ENCODE data around the gene PRSS2. TPM values are rescaled to one million over a fixed set of nuclear protein-coding genes. Genes with fewer than 3 reads are reported as not detected.

The PRSS2 gene
- total RNA-seq, 1 experiment from 2014 or later: 22.4 TPM

GRCh38 chr7:142806957-142807356 is 36.2 kb downstream of the PRSS2 start:
- Histone ChIP-seq H3K27ac (ENCODE audit: low read length) (no peak overlapping the region), H3K36me3 (ENCODE audit: control insufficient read depth, insufficient read depth, low read length) (no peaks in the 10 kb centered on the region), H3K9me3 (ENCODE audit: control insufficient read depth, insufficient read depth, low read depth, low read length) (no peaks in the 10 kb centered on the region), H3K4me1 (ENCODE audit: control insufficient read depth, insufficient read depth, low read length) (no peaks in the 10 kb centered on the region), H3K4me3 (ENCODE audit: low read depth in 2 of 2, low read length in 2 of 2) (no peak overlapping the region), H3K27me3 (ENCODE audit: control insufficient read depth, insufficient read depth, low read length) (peaks cover 12% of the 10 kb centered on the region)
- ATAC-seq (no peak), DNase-seq (ENCODE audit: low read depth, low spot score) (no peak)
- POLR2A ChIA-PET: no interaction called here
- CTCF ChIA-PET: interaction anchor here (0.6 kb wide), 1 partner anchor 175 kb away, joined by 3 read pairs; no protein-coding TSS in a partner anchor
- no TSS peak for BruUV-seq (replicated peaks)
- TF ChIP-seq POLR2AphosphoS5 (IDR thresholded peaks at IDR 0.05; ENCODE audit: low read depth, low read length) (no peak), TCF7L2 (IDR thresholded peaks at IDR 0.05; ENCODE audit: low read depth, low read length) (no peak)
- in situ Hi-C loops (cut with HindIII; ENCODE audit: low pct_unique_long_range_greater_than_20kb, low sequenced_read_pairs): no loop called here
- intact Hi-C loops (cut with micrococcal nuclease; ENCODE audit: unreplicated experiment): no loop called here

GRCh38 chr7:142807855-142808460 is 37.2 kb downstream of the PRSS2 start:
- BruUV-seq (replicated peaks): no TSS peak
- no peaks in the 10 kb centered on the region for H3K9me3 ChIP-seq (ENCODE audit: control insufficient read depth, insufficient read depth, low read depth, low read length)
- CTCF ChIA-PET: no interaction called here
- in situ Hi-C loops (cut with HindIII; ENCODE audit: low pct_unique_long_range_greater_than_20kb, low sequenced_read_pairs): no loop called here
- peaks cover 9% of the 10 kb centered on the region for H3K27me3 ChIP-seq (ENCODE audit: control insufficient read depth, insufficient read depth, low read length)
- ATAC-seq (no peak), DNase-seq (ENCODE audit: low read depth, low spot score) (peak; percentile 57)
- no peak overlapping the region for H3K27ac ChIP-seq (ENCODE audit: low read length)
- no peak overlapping the region for H3K4me3 ChIP-seq (ENCODE audit: low read depth in 2 of 2, low read length in 2 of 2)
- no peak for TF ChIP-seq REST (IDR thresholded peaks at IDR 0.05; ENCODE audit: insufficient read depth in 1 of 2, low read depth in 2 of 2, low read length in 1 of 2)
- TF ChIP-seq SIN3A (IDR thresholded peaks at IDR 0.05; ENCODE audit: borderline replicate concordance, insufficient read depth, low read depth, low read length): no peak
- no peak for TF ChIP-seq TCF7L2 (IDR thresholded peaks at IDR 0.05; ENCODE audit: low read depth, low read length)
- no peak for TF ChIP-seq CTCF (IDR thresholded peaks at IDR 0.05)
- no peak for TF ChIP-seq POLR2AphosphoS5 (IDR thresholded peaks at IDR 0.05; ENCODE audit: low read depth, low read length)
- H3K4me1 ChIP-seq (ENCODE audit: control insufficient read depth, insufficient read depth, low read length): no peaks in the 10 kb centered on the region
- intact Hi-C loops (cut with micrococcal nuclease; ENCODE audit: unreplicated experiment): no loop called here
- H3K36me3 ChIP-seq (ENCODE audit: control insufficient read depth, insufficient read depth, low read length): no peaks in the 10 kb centered on the region
- POLR2A ChIA-PET: no interaction called here

GRCh38 chr7:142808461-142808801 is 37.7 kb downstream of the PRSS2 start:
- CTCF ChIA-PET: no interaction called here
- peaks cover 9% of the 10 kb centered on the region for H3K27me3 ChIP-seq (ENCODE audit: control insufficient read depth, insufficient read depth, low read length)
- no peaks in the 10 kb centered on the region for H3K4me1 ChIP-seq (ENCODE audit: control insufficient read depth, insufficient read depth, low read length)
- no TSS peak for BruUV-seq (replicated peaks)
- POLR2A ChIA-PET: no interaction called here
- H3K27ac ChIP-seq (ENCODE audit: low read length): no peak overlapping the region
- TF ChIP-seq POLR2AphosphoS5 (IDR thresholded peaks at IDR 0.05; ENCODE audit: low read depth, low read length) (no peak), REST (IDR thresholded peaks at IDR 0.05; ENCODE audit: insufficient read depth in 1 of 2, low read depth in 2 of 2, low read length in 1 of 2) (no peak), SIN3A (IDR thresholded peaks at IDR 0.05; ENCODE audit: borderline replicate concordance, insufficient read depth, low read depth, low read length) (no peak), TCF7L2 (IDR thresholded peaks at IDR 0.05; ENCODE audit: low read depth, low read length) (no peak), CTCF (IDR thresholded peaks at IDR 0.05) (no peak)
- no peak for DNase-seq (ENCODE audit: low read depth, low spot score)
- intact Hi-C loops (cut with micrococcal nuclease; ENCODE audit: unreplicated experiment): no loop called here
- in situ Hi-C loops (cut with HindIII; ENCODE audit: low pct_unique_long_range_greater_than_20kb, low sequenced_read_pairs): no loop called here
- no peak for ATAC-seq
- no peaks in the 10 kb centered on the region for H3K36me3 ChIP-seq (ENCODE audit: control insufficient read depth, insufficient read depth, low read length)
- H3K4me3 ChIP-seq (ENCODE audit: low read depth in 2 of 2, low read length in 2 of 2): no peak overlapping the region
- no peaks in the 10 kb centered on the region for H3K9me3 ChIP-seq (ENCODE audit: control insufficient read depth, insufficient read depth, low read depth, low read length)
